Kidney (tissue), 14 donors: ENCODE data around the gene CTIF. TPM values are rescaled to one million over a fixed set of nuclear protein-coding genes. Genes with fewer than 3 reads are reported as not detected.
A peak's percentile ranks its signal among the peaks of the same experiment; 100 is the strongest.

Source experiments
- DNase-seq, 5 donors: peaks; one replicate each; pipeline ENCODE4 v3.0.0-alpha.2; 2013 to 2020
- FAIRE-seq: peaks from 2 replicates; lab custom pipeline; 2012; peaks lifted over from hg19 to GRCh38; lab: Jason Lieb, UNC
- H3K27ac ChIP-seq, 2 donors: one replicate each; pipeline ENCODE4 v1.7.0; 2013; ENCODE audit warnings: low read depth in 2 of 2, low read length in 2 of 2, inconsistent platforms in 1 of 2
- H3K27me3 ChIP-seq: one replicate; pipeline ENCODE4 v1.7.1; 2013; ENCODE audit warnings: low read length, inconsistent platforms; ENCODE audit not compliant: control insufficient read depth, insufficient read depth
- H3K36me3 ChIP-seq, 3 donors: one replicate each; pipeline versions ENCODE4 v1.7.0 to v1.7.1; 2013; ENCODE audit warnings: low read length in 3 of 3, control low read depth in 1 of 3, inconsistent platforms in 1 of 3; ENCODE audit not compliant: insufficient read depth in 3 of 3, control insufficient read depth in 2 of 3
- H3K4me1 ChIP-seq, 3 donors: one replicate each; pipeline versions ENCODE4 v1.7.0 to v1.7.1; 2013; ENCODE audit warnings: low read length in 3 of 3, inconsistent platforms in 1 of 3, low read depth in 1 of 3; ENCODE audit not compliant: control insufficient read depth in 2 of 3, insufficient read depth in 2 of 3
- H3K4me3 ChIP-seq, 3 donors: one replicate each; pipeline versions ENCODE4 v1.7.0 to v1.8.1; 2013; ENCODE audit warnings: low read length in 3 of 3, control low read depth in 1 of 3, inconsistent platforms in 1 of 3
- H3K9ac ChIP-seq, 3 donors: one replicate each; pipeline versions ENCODE4 v1.7.0 to v1.7.1; 2013; ENCODE audit warnings: low read length in 3 of 3, control low read depth in 1 of 3, inconsistent platforms in 1 of 3
- H3K9me3 ChIP-seq, 3 donors: one replicate each; pipeline versions ENCODE4 v1.7.0 to v1.7.1; 2013; ENCODE audit warnings: low read length in 3 of 3, control low read depth in 1 of 3, inconsistent platforms in 1 of 3; ENCODE audit not compliant: control insufficient read depth in 2 of 3, insufficient read depth in 1 of 3
- intact Hi-C: fragments of 100-400 bp; cut with DNase I; formaldehyde crosslinking; loops from one replicate; pipeline ENCODE4 v1.11.1; 2022
- polyA plus RNA-seq: library from polyadenylated mRNA; stranded (reverse); fragments of 350-450 nt; fragmentation: Illumina TruSeq; extraction: RNeasy Lipid Tissue Mini Kit (QIAGEN cat#74804); gene quantifications from one replicate; pipeline ENCODE4 v1.2.3, GENCODE V29; 2014; ENCODE audit warnings: low read depth, low replicate concordance; ENCODE audit not compliant: insufficient read depth
- total RNA-seq: library from RNA; stranded (reverse); fragmentation: NEBNext Ultra II Directional; extraction: Animal tissue kit (Norgen Biotek cat#: 25700); gene quantifications from one replicate; pipeline ENCODE4 v1.2.1, GENCODE V29; 2021
- TF ChIP-seq, protein P1 (sequence below): IDR thresholded peaks from 3 replicates; pipeline ENCODE4 v1.5.1; 2012; ENCODE audit warnings: mild to moderate bottlenecking, moderate library complexity, borderline replicate concordance; ENCODE audit not compliant: insufficient read depth; ENCODE audit errors: extremely low read depth
- donor health status: control.
- donor health status: control.
- donor health status: control.
- donor health status: control.
- donor health status: control.
- donor health status: DM: yes; HTN: yes; CAD: no.
- donor health status: Normal renal cell carcinoma (clear cell type).

The CTIF gene
- total and polyA plus RNA-seq, 2 donors from 2014 or later = 37.3 to 41.9 TPM

GRCh38 chr18:48762022-48762421, 223.2 kb downstream of the CTIF start:
- Histone ChIP-seq H3K27me3 (no peaks in the 10 kb centered on the region), H3K4me1 (no peaks in the 10 kb centered on the region), H3K4me3 (no peak overlapping the region), H3K9ac (no peak overlapping the region), H3K27ac (no peak overlapping the region), H3K9me3 (no peaks in the 10 kb centered on the region), H3K36me3 (peaks cover 0 to 8% (median 3%) of the 10 kb centered on the region in 3 donors)
- intact Hi-C loops = no loop called here
- FAIRE-seq (no peak), DNase-seq (peak in 1 of 5 donors; percentile 14)
- TF ChIP-seq, protein P1, sequence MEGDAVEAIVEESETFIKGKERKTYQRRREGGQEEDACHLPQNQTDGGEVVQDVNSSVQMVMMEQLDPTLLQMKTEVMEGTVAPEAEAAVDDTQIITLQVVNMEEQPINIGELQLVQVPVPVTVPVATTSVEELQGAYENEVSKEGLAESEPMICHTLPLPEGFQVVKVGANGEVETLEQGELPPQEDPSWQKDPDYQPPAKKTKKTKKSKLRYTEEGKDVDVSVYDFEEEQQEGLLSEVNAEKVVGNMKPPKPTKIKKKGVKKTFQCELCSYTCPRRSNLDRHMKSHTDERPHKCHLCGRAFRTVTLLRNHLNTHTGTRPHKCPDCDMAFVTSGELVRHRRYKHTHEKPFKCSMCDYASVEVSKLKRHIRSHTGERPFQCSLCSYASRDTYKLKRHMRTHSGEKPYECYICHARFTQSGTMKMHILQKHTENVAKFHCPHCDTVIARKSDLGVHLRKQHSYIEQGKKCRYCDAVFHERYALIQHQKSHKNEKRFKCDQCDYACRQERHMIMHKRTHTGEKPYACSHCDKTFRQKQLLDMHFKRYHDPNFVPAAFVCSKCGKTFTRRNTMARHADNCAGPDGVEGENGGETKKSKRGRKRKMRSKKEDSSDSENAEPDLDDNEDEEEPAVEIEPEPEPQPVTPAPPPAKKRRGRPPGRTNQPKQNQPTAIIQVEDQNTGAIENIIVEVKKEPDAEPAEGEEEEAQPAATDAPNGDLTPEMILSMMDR = no peak

DNA sequence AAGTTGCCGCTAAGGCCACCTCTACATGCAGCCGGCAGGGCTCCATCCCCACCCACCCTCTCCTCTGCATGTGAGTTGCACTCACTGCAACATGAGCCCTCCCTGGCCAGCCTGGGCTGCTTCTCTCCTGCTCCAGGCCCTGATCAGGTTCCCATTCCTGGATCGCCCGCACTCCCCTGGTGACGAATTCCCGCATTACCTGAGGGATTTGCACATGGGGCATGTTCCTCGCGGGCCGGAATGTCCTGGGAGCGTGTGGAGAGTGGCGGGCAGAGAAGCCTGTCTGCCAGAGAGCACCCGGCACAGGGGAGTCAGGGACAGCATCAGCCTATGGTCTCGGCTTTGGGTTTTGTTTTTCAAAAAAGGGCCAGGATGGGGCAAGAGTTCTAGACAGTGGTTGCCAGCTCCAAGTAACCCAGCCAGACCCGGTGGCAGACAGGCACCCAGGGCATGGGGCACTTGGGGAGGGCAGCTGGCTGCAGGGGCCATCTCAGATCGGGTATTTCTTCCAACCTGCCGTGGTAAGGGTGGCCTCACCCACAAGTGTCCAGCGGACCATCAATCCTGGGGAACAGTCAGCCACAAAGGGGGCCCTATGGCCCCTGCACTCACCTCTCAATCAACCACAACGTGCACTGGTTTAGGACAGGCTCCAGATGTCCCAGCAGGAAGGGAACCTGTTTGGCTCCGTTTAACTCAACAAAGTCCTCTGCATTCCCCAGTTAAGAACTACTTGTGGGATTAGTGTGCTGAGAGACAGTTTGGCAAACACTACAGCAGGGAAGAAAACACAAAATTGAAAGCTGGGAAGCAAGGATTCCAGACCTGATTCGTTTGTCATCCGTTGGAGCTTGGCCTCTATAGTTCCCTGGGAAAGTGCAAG, 224.2 kb downstream of the CTIF start:
- Histone ChIP-seq H3K27ac (no peak overlapping the region), H3K9me3 (no peaks in the 10 kb centered on the region), H3K4me3 (no peak overlapping the region), H3K4me1 (no peaks in the 10 kb centered on the region), H3K9ac (no peak overlapping the region), H3K27me3 (no peaks in the 10 kb centered on the region), H3K36me3 (peaks cover 0 to 8% (median 3%) of the 10 kb centered on the region in 3 donors)
- TF ChIP-seq, protein P1 = no peak
- FAIRE-seq = no peak
- DNase-seq = peak; percentile 64 to 75 (median 68)
- intact Hi-C loops = no loop called here

GRCh38 chr18:48763719-48764100, 224.9 kb downstream of the CTIF start:
- peaks cover 0 to 8% (median 3%) of the 10 kb centered on the region in 3 donors for H3K36me3 ChIP-seq
- H3K4me1 ChIP-seq = no peaks in the 10 kb centered on the region
- FAIRE-seq = no peak
- no peak overlapping the region for H3K9ac ChIP-seq
- no peak overlapping the region for H3K4me3 ChIP-seq
- H3K9me3 ChIP-seq = no peaks in the 10 kb centered on the region
- intact Hi-C loops = no loop called here
- peak in 1 of 5 donors; percentile 14 for DNase-seq
- no peak overlapping the region for H3K27ac ChIP-seq
- no peaks in the 10 kb centered on the region for H3K27me3 ChIP-seq
- TF ChIP-seq, protein P1 = no peak
